ENCODE measurements around the gene GPR37L1.

The GPR37L1 gene

GRCh38 chr1:202084791-202085681 is 37.7 kb upstream of the GPR37L1 start:
- TF ChIP-seq CTCF (IDR thresholded peaks at IDR 0.05; ENCODE audit: extremely low read depth, missing control alignments): no peak
- DNase-seq (ENCODE audit: low spot score): no peak

GRCh38 chr1:202085682-202086373 is 36.9 kb upstream of the GPR37L1 start:
- DNase-seq (ENCODE audit: low spot score): no peak
- no peak for TF ChIP-seq CTCF (IDR thresholded peaks at IDR 0.05; ENCODE audit: extremely low read depth, missing control alignments)

- DNase-seq (ENCODE audit: low spot score): no peak
- TF ChIP-seq CTCF (IDR thresholded peaks at IDR 0.05; ENCODE audit: extremely low read depth, missing control alignments): no peak
Observed at GRCh38 chr1:202086579-202087350, 36.0 kb upstream of the GPR37L1 start.

GRCh38 chr1:202088206-202088605 is 34.5 kb upstream of the GPR37L1 start:
- TF ChIP-seq CTCF (IDR thresholded peaks at IDR 0.05; ENCODE audit: extremely low read depth, missing control alignments): no peak
- DNase-seq (ENCODE audit: low spot score): no peak

GRCh38 chr1:202090994-202091393 is 31.7 kb upstream of the GPR37L1 start:
- no peak for DNase-seq (ENCODE audit: low spot score)
- no peak for TF ChIP-seq CTCF (IDR thresholded peaks at IDR 0.05; ENCODE audit: extremely low read depth, missing control alignments)

GRCh38 chr1:202093858-202094257 is 28.9 kb upstream of the GPR37L1 start:
- DNase-seq (ENCODE audit: low spot score): no peak
- TF ChIP-seq CTCF (IDR thresholded peaks at IDR 0.05; ENCODE audit: extremely low read depth, missing control alignments): no peak
